Endometrium (tissue), 2 donors: ENCODE results near the gene OR52M1.

ENCODE experiments used
- FAIRE-seq: peaks from 2 replicates; lab custom pipeline; 2012; peaks lifted over from hg19 to GRCh38; lab: Jason Lieb, UNC
- donor health status: control.
- donor health status: control.

Gene OR52M1

GRCh38 chr11:4569075-4569474, 24.1 kb downstream of the OR52M1 start:
- no peak for FAIRE-seq

GRCh38 chr11:4576880-4577279, 31.9 kb downstream of the OR52M1 start:
- no peak for FAIRE-seq

GRCh38 chr11:4577761-4578160, 32.8 kb downstream of the OR52M1 start:
- no peak for FAIRE-seq

GRCh38 chr11:4578624-4579023, 33.6 kb downstream of the OR52M1 start:
- FAIRE-seq = no peak

- FAIRE-seq = no peak
Measured at GRCh38 chr11:4580124-4580523, 35.1 kb downstream of the OR52M1 start.

- FAIRE-seq = no peak
Measured at GRCh38 chr11:4581443-4581842, 36.5 kb downstream of the OR52M1 start, which contains the start of gene OR52I2. Gene OR52I2, plus strand, starts transcription at chr11:4581743.

GRCh38 chr11:4589017-4589416, 44.0 kb downstream of the OR52M1 start:
- no peak for FAIRE-seq

GRCh38 chr11:4593739-4594138, 48.7 kb downstream of the OR52M1 start, which contains the start of gene OR52I1:
Gene OR52I1, plus strand, starts transcription at chr11:4594039. Its CDS starts 0 bp downstream, at chr11:4594039.
- no peak for FAIRE-seq
